H1 (cell line): Measurements from ENCODE around the gene PNLIP. TPM values are rescaled to one million over a fixed set of nuclear protein-coding genes. Genes with fewer than 3 reads are reported as not detected.

Experiments
- CTCF ChIA-PET: fragments of 300-600 bp; sonication (Branson Sonifier 250); formaldehyde crosslinking; loops from one replicate; lab custom pipeline; 2021; ENCODE audit not compliant: partially characterized antibody; lab: Charles Lee
- POLR2A ChIA-PET: fragments of 300-600 bp; sonication (Branson Sonifier 250); formaldehyde crosslinking; loops from one replicate; lab custom pipeline; 2021; ENCODE audit warnings: inconsistent platforms; ENCODE audit not compliant: partially characterized antibody; lab: Charles Lee
- DNase-seq, 2 experiments: peaks; one replicate each; pipeline versions ENCODE4 v3.0.0 to v3.0.0-alpha.2; 2010 to 2022; ENCODE audit warnings: low spot score in 2 of 2, low read depth in 1 of 2, mixed read lengths in 1 of 2
- FAIRE-seq: peaks from 2 replicates; lab custom pipeline; 2011; peaks lifted over from hg19 to GRCh38; lab: Jason Lieb, UNC
- H2AFZ ChIP-seq: 2 replicates; pipeline ENCODE4 v1.8.1; 2012; ENCODE audit warnings: low read length, inconsistent platforms
- H2AK5ac ChIP-seq: 2 replicates; pipeline ENCODE4 v1.6.1; 2013; ENCODE audit warnings: low read depth, low read length
- H2BK120ac ChIP-seq: replicated peaks from 2 replicates; pipeline ENCODE3; 2013; ENCODE audit warnings: low read depth, low read length, inconsistent platforms
- H2BK12ac ChIP-seq: 2 replicates; pipeline ENCODE4 v1.6.1; 2013; ENCODE audit warnings: low read depth, low read length
- H2BK15ac ChIP-seq: 2 replicates; pipeline ENCODE4 v1.6.1; 2013; ENCODE audit warnings: low read length
- H2BK20ac ChIP-seq: 2 replicates; pipeline ENCODE4 v1.6.1; 2013; ENCODE audit warnings: low read length
- H2BK5ac ChIP-seq: 2 replicates; pipeline ENCODE4 v1.6.1; 2013; ENCODE audit warnings: low read depth, low read length
- H3K14ac ChIP-seq: 2 replicates; pipeline ENCODE4 v1.6.1; 2013; ENCODE audit warnings: inconsistent platforms; ENCODE audit not compliant: insufficient read length
- H3K18ac ChIP-seq: 2 replicates; pipeline ENCODE4 v1.6.1; 2013; ENCODE audit warnings: low read length; ENCODE audit errors: extremely low read depth
- H3K23ac ChIP-seq: 2 replicates; pipeline ENCODE4 v1.6.1; 2013; ENCODE audit warnings: inconsistent platforms; ENCODE audit not compliant: insufficient read length
- H3K23me2 ChIP-seq: 2 replicates; pipeline ENCODE4 v1.6.1; 2013; ENCODE audit warnings: low read depth, low read length
- H3K27ac ChIP-seq: 2 replicates; pipeline ENCODE4 v1.6.1; 2011; ENCODE audit warnings: low read depth, low read length, inconsistent platforms
- H3K27me3 ChIP-seq, 4 experiments: replicated peaks in 1 of 4; 1 replicate in 1 of 4; 2 replicates in 3 of 4; pipeline versions ENCODE4 v1.6.1 to v1.8.1; 2011 to 2013; ENCODE audit warnings: low read length in 3 of 4, mild to moderate bottlenecking in 3 of 4, inconsistent platforms in 2 of 4, mixed read lengths in 2 of 4, moderate library complexity in 1 of 4; ENCODE audit not compliant: control insufficient read depth in 3 of 4, insufficient read depth in 3 of 4; ENCODE audit errors: extremely low read depth in 1 of 4
- H3K36me3 ChIP-seq, 4 experiments: 2 replicates each; pipeline versions ENCODE4 v1.6.1 to v1.8.1; 2011 to 2013; ENCODE audit warnings: mild to moderate bottlenecking in 4 of 4, low read length in 3 of 4, moderate library complexity in 2 of 4, control low read depth in 1 of 4, inconsistent platforms in 1 of 4; ENCODE audit not compliant: insufficient read depth in 4 of 4, control insufficient read depth in 2 of 4
- H3K4ac ChIP-seq: replicated peaks from 2 replicates; pipeline ENCODE3; 2013; ENCODE audit warnings: low read length, low read depth, mixed read lengths, inconsistent platforms; ENCODE audit not compliant: insufficient read length
- H3K4me1 ChIP-seq, 4 experiments: replicated peaks in 1 of 4; 1 replicate in 1 of 4; 2 replicates in 3 of 4; pipeline versions ENCODE4 v1.6.1 to v1.8.1; 2011 to 2013; ENCODE audit warnings: low read length in 3 of 4, inconsistent platforms in 2 of 4, mixed read lengths in 1 of 4; ENCODE audit not compliant: insufficient read depth in 4 of 4, control insufficient read depth in 3 of 4
- H3K4me2 ChIP-seq, 2 experiments: 2 replicates each; pipeline versions ENCODE4 v1.6.1 to v1.8.1; 2011 to 2013; ENCODE audit warnings: low read depth in 2 of 2, low read length in 2 of 2, control low read depth in 1 of 2, inconsistent platforms in 1 of 2, mild to moderate bottlenecking in 1 of 2; ENCODE audit not compliant: insufficient read depth in 1 of 2
- H3K4me3 ChIP-seq, 4 experiments: fragments of 200-600, 300-600 bp in 1 of 4; sonication (generic), shearing (Covaris generic), sonication (Bioruptor Twin) in 1 of 4; 2 replicates each; pipeline versions ENCODE4 v1.5.1 to v1.8.1; 2011 to 2016; ENCODE audit warnings: low read length in 4 of 4, low read depth in 3 of 4, control low read depth in 2 of 4, inconsistent platforms in 2 of 4, mild to moderate bottlenecking in 2 of 4, mixed read lengths in 1 of 4, moderate library complexity in 1 of 4; ENCODE audit not compliant: insufficient read depth in 2 of 4; ENCODE audit errors: extremely low read depth in 1 of 4
- H3K56ac ChIP-seq: replicated peaks from 2 replicates; pipeline ENCODE3; 2013; ENCODE audit warnings: low read depth, mild to moderate bottlenecking, mixed read lengths, low read length, inconsistent platforms; ENCODE audit not compliant: insufficient read length
- H3K79me1 ChIP-seq: 2 replicates; pipeline ENCODE4 v1.6.1; 2013; ENCODE audit warnings: low read depth, low read length, control low read depth
- H3K79me2 ChIP-seq, 2 experiments: 2 replicates each; pipeline versions ENCODE4 v1.6.1 to v1.8.1; 2012 to 2013; ENCODE audit warnings: low read length in 2 of 2, mild to moderate bottlenecking in 2 of 2, inconsistent platforms in 1 of 2; ENCODE audit not compliant: insufficient read depth in 2 of 2, control insufficient read depth in 1 of 2
- H3K9ac ChIP-seq, 4 experiments: replicated peaks in 1 of 4; 1 replicate in 1 of 4; 2 replicates in 3 of 4; pipeline versions ENCODE4 v1.6.1 to v1.8.1; 2011 to 2013; ENCODE audit warnings: low read depth in 3 of 4, low read length in 3 of 4, control low read depth in 2 of 4, mild to moderate bottlenecking in 2 of 4, moderate library complexity in 2 of 4, inconsistent platforms in 1 of 4; ENCODE audit errors: extremely low read depth in 1 of 4
- H3K9me3 ChIP-seq, 2 experiments: 2 replicates each; pipeline versions ENCODE4 v1.6.1 to v1.8.1; 2012 to 2013; ENCODE audit warnings: mild to moderate bottlenecking in 2 of 2, moderate library complexity in 2 of 2, control low read depth in 1 of 2, inconsistent platforms in 1 of 2, low read depth in 1 of 2, low read length in 1 of 2, mixed read lengths in 1 of 2; ENCODE audit not compliant: insufficient read depth in 2 of 2
- H4K20me1 ChIP-seq, 2 experiments: replicated peaks in 1 of 2; 2 replicates each; pipeline versions ENCODE3 to v1.8.1; 2011 to 2013; ENCODE audit warnings: inconsistent platforms in 2 of 2, low read length in 2 of 2, mild to moderate bottlenecking in 1 of 2; ENCODE audit not compliant: insufficient read depth in 2 of 2, control insufficient read depth in 1 of 2
- H4K5ac ChIP-seq: 2 replicates; pipeline ENCODE4 v1.6.1; 2013; ENCODE audit warnings: low read length, low read depth, mixed read lengths, inconsistent platforms; ENCODE audit not compliant: insufficient read length
- H4K8ac ChIP-seq: 2 replicates; pipeline ENCODE4 v1.8.0; 2013; ENCODE audit warnings: mild to moderate bottlenecking, moderate library complexity, low read length, inconsistent platforms; ENCODE audit not compliant: insufficient read depth; ENCODE audit errors: extremely low read depth
- H4K91ac ChIP-seq: replicated peaks from 2 replicates; pipeline ENCODE3; 2013; ENCODE audit warnings: low read length, mixed read lengths, inconsistent platforms; ENCODE audit not compliant: insufficient read length
- ATF3 ChIP-seq: IDR thresholded peaks from 2 replicates; pipeline ENCODE4 v1.6.1; 2011; ENCODE audit warnings: low read depth, mild to moderate bottlenecking, low read length; ENCODE audit not compliant: insufficient read depth
- TAF7 ChIP-seq: optimal IDR thresholded peaks from 2 replicates; pipeline ENCODE3; 2011; ENCODE audit warnings: low read depth, mild to moderate bottlenecking, inconsistent platforms, low read length, moderate library complexity, borderline replicate concordance
- TBP ChIP-seq: IDR thresholded peaks from 2 replicates; pipeline ENCODE4 v1.6.1; 2011; ENCODE audit warnings: low read depth, low read length, improper control_type of control experiment
- polyA plus RNA-seq, 7 experiments: library from polyadenylated mRNA; depleted of rRNA in 3 of 7; stranded (reverse) in 5 of 7; unstranded in 2 of 7; fragments of >200 nt in 5 of 7; fragments of 200-250 nt in 2 of 7; gene quantifications; 1 replicate in 5 of 7; 2 replicates in 1 of 7; 4 replicates in 1 of 7; pipeline versions ENCODE4 v1.2.1 to v1.2.3, GENCODE V29; 2011 to 2013; ENCODE audit warnings: missing spikeins in 2 of 7, mixed read lengths in 2 of 7
- total RNA-seq: library from RNA; stranded (reverse); fragmentation: NEBNext Ultra II Directional; extraction: Animal tissue kit (Norgen Biotek cat#: 25700); gene quantifications from 2 replicates; pipeline ENCODE4 v1.2.1, GENCODE V29; 2021

The PNLIP gene
- total and polyA plus RNA-seq, 2 of the 8 experiments (the other 6 are each of a cell fraction or from before 2014, with no cell fraction given), result not detected

GRCh38 chr10:116598329-116598728 is 52.6 kb downstream of the PNLIP start:
- Histone ChIP-seq H3K4me1 (peaks cover 0 to 5% (median 0%) of the 10 kb centered on the region in 4 experiments; a peak in 1 of 7 replicates), H3K4ac (no peak overlapping the region), H2BK5ac (no peak overlapping the region), H3K23me2 (0 out of 2 replicates have a peak, but pooled peaks cover 3% of the 10 kb centered on the region), H3K9me3 (no peaks in the 10 kb centered on the region), H3K27me3 (no peaks in the 10 kb centered on the region), H2BK120ac (no peak overlapping the region), H3K4me3 (no peak overlapping the region), H3K79me2 (no peaks in the 10 kb centered on the region), H2AK5ac (no peak overlapping the region), H3K79me1 (no peaks in the 10 kb centered on the region), H3K14ac (no peak overlapping the region), H4K20me1 (peaks cover 0 to 2% of the 10 kb centered on the region in 2 experiments), H3K27ac (no peak overlapping the region), H3K36me3 (no peaks in the 10 kb centered on the region), H3K9ac (no peak overlapping the region), H3K56ac (no peak overlapping the region), H2BK15ac (no peak overlapping the region), H4K8ac (no peak overlapping the region), H3K23ac (no peak overlapping the region), H4K5ac (no peak overlapping the region), H4K91ac (no peak overlapping the region), H3K18ac (no peak overlapping the region), H2BK20ac (no peak overlapping the region), H2BK12ac (no peak overlapping the region), H2AFZ (no peak overlapping the region), H3K4me2 (no peak overlapping the region)
- CTCF ChIA-PET, result interaction anchor here (1.0 to 1.3 kb wide), 5 partner anchors 9 to 189 kb away, joined by 3 to 4 read pairs (median 3); no protein-coding TSS in a partner anchor
- FAIRE-seq, result no peak
- POLR2A ChIA-PET, result no interaction called here
- DNase-seq, result no peak
- TF ChIP-seq ATF3, result no peak
- no peak for TF ChIP-seq TBP
- no peak for TF ChIP-seq TAF7
